ENCODE data around the gene ADI1.

Gene ADI1

DNA sequence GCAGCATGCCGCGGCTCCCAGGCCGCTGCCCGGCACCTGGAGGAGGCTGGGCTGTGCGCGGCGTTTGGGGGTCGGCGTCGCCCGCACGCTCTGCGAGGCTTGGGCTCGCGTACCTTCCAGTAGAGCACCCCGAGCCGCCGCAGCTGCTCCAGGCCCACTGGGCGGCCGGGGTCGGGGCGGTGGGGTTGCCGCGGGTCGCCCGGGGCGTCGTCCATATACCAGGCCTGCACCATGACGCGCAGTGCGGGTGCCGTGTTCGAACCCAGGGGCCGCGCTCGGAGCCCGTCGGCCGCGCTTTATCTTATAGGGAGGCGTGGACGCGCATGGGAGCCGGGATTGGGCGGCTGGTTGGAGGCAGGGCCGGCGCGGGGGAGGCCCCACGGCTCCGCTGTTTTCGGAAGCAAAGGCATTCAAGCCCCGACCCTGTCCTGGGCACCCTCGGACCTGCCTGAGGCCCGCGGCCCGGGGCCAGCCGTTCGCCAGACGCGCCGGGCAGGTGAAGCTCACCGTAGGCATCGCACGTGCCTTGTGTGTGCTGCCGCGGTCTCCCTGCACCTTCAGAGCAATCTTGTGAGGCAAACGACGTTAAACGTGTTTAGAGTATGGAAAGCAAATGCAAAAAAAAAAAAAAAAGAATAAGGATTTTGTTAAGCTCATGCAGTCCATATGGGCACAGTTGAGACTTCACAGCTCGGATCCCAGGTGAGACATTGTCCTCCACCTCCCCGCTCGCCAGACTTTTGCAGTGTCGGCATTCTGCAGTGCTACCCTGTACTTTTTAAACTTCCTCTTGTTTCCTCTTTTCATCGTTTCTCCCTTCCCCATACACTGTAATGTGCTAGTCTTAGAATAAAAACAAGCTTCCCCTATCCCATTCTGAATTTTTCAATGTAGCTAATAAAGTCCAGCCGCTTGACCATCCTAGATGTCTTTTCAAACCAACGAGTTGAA lies at the start of gene ADI1:
Gene ADI1, minus strand, starts transcription at position 277 of the 951 bp plus-strand sequence. Its CDS starts 44 bp downstream, at position 233.
- DNase-seq (ENCODE audit: low read depth in 2 of 2), result peak; percentile 33 to 56

DNA sequence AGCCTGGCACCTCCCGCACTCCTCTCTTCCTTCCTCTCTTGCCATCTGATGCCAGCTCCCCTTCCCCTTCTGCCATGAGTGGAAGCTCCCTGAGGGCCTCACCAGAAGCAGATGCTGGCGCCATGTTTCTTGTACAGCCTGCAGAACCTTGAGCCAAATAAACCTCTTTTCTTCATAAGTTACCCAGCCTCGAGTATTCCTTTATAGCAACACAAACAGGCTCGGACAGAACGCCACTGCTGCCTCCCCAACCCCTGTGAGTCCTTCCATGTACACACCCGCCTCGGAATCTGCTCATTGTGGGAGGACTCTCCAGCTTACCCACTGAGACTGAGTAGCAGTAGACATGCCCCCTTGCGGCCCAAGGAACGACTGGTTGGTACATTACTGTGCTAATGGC lies 47.5 kb upstream of the ADI1 start:
- DNase-seq (ENCODE audit: low read depth in 2 of 2), result no peak

GRCh38 chr2:3565117-3565516 lies 45.8 kb upstream of the ADI1 start:
- DNase-seq (ENCODE audit: low read depth in 2 of 2), result no peak

GRCh38 chr2:3563521-3563976 lies 44.2 kb upstream of the ADI1 start:
- no peak for DNase-seq (ENCODE audit: low read depth in 2 of 2)

DNA sequence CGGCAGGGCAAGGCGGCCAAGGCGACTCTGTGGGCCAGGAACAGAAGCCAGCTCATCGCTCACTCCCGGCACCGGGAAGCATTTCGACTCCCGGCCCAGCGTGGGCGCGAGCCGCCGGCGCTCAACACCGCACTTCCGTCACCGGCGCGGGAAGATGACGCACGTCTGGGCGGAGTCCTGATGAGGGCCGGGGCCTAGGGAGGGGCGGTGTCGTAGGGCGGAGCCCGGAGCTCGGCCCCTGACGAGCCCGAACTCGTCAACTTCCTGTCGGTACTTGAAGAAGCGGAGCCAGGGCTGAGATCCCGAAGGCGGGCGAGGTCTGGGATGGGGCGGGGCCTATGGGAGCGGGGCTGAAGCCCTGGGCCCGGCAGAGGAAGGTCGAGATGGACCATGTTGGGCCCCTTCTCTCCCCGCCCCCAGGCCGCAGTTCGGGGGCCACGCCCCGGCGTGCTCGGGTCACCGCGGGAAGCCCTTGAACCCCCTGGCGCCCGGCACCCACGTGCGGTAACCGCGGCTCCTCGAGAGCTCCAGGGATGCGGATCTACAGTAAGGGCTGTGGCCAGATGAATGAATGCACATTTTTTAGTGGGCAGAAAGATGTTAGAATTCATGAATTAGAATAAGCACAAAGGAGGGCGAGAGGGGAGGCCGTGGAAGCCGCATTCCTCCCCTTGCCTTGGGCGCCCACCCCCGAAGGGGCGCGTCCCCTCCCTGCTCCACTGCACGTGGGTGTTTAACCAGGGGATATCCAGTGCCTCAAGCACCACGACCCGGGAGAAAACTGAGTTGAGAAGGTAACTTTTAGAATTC lies 39.1 kb upstream of the ADI1 start, which contains the start of gene RNASEH1:
Gene RNASEH1, minus strand, starts transcription at position 129 of the 810 bp plus-strand sequence. Its CDS starts 73 bp downstream, at position 56.
- DNase-seq (ENCODE audit: low read depth in 2 of 2), result peak; percentile 97 to 98

DNA sequence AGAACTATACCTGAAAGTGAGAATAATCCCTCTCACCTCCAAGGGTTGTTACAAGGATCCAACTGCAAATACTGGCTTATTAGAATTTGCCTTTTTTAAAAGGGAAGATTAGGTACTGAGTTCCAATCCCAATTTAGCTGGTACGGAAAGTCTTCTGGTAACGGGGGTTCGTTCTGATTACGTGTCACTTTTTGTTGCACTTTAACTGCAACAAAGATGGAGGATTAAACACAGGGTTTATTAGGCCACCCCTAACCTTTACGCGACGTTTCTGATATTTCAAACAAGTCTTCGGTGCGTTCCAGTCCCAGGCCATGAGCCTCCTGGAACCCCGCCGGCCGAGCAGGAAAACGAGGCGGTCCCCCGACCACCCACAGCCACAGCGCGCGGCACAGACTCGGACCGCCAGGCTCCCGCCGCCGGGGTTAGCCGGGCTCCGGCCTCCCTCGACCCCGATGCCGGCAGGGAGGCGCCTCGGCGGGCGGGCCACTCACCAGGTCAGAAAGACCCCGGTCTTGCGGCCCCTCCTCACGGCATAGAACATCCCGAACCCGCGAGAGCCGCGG lies 38.4 kb upstream of the ADI1 start:
- no peak for DNase-seq (ENCODE audit: low read depth in 2 of 2)

- DNase-seq (ENCODE audit: low read depth in 2 of 2), result no peak
These were observed 34.6 kb upstream of the ADI1 start for GRCh38 chr2:3553946-3554345.

GRCh38 chr2:3547915-3548314 lies 28.6 kb upstream of the ADI1 start:
- DNase-seq (ENCODE audit: low read depth in 2 of 2), result no peak

DNA sequence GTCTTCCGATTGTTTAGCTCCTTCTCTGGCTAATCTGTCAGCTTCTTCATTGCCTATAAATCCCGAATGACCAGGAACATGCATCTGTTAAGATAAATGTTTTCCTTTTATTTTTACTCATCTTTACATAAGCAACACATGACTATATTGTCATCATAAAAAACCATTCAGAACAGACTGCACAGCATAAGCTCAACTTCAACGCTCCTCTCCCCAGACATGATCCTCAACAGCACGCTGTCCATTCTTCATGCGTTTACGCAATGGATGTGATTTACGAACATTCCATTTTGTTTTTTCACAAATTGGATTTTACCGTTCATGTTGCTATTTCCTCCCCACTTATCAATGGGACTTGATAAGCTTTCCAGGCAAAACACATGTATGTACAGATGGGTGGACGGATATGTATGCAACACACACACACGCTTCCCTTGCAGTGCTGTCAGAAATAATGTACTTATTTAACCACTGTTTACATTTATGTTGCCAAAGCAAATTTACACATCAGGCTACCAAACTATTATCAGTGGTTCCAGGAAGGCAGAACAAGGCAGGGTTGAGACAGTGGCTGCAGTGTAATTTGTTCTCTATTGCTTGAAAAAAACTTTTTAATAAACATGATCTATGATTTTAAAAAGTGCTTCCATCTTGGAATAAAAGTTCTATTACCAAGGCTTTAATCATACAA lies 26.6 kb upstream of the ADI1 start:
- no peak for DNase-seq (ENCODE audit: low read depth in 2 of 2)

DNA sequence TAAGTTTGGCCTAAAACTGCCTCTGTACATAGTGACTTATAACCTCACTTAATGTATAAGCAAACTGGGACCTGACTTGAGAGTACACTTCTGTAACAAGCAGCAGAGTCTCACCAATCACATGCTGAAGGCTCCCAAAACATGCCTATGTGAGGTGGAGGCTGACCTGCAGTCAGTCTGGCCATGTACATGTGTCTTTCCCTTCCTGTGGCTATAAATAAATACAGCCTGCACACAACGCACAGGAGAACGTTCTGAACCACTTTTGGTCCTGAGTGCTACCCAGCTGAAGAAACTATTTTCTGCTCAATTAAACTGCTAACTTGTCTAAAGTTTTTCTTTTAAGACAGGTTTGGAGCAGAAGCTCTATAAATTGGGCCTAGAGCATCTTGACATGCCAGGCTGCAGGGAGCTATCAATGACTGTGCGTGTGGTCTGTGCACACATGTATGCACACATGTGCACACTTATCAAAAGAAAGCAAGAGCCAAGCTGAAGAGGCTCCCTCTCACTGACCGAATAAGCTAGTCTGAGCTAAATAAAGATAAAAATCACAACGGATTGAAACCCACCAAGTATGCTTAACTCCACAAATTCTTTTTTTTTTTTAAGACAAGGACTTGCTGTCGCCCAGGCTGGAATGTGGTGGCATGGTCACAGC lies 23.8 kb upstream of the ADI1 start:
- DNase-seq (ENCODE audit: low read depth in 2 of 2), result no peak

DNA sequence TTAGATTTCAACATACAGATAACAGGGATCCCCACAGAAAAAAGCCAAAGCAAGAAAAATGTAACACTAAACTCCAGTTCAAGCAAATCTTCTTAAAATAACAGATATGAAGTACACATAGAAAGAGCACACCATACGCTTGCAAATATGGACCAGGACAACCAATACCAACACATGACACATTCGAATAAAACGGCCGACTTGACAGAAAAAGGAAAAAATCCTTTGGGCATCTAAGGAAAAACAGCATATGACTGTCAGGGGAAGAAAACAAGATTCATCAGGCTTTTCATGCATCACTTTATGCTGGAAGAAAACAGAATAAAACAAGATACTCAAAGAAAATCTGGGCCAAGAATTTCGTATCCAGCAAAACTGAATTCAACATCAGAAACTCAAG lies 22.8 kb upstream of the ADI1 start:
- no peak for DNase-seq (ENCODE audit: low read depth in 2 of 2)

- no peak for DNase-seq (ENCODE audit: low read depth in 2 of 2)
These were observed 20.5 kb upstream of the ADI1 start for GRCh38 chr2:3539836-3540235.

- DNase-seq (ENCODE audit: low read depth in 2 of 2), result no peak
These were observed 17.6 kb upstream of the ADI1 start for GRCh38 chr2:3536682-3537632.

DNA sequence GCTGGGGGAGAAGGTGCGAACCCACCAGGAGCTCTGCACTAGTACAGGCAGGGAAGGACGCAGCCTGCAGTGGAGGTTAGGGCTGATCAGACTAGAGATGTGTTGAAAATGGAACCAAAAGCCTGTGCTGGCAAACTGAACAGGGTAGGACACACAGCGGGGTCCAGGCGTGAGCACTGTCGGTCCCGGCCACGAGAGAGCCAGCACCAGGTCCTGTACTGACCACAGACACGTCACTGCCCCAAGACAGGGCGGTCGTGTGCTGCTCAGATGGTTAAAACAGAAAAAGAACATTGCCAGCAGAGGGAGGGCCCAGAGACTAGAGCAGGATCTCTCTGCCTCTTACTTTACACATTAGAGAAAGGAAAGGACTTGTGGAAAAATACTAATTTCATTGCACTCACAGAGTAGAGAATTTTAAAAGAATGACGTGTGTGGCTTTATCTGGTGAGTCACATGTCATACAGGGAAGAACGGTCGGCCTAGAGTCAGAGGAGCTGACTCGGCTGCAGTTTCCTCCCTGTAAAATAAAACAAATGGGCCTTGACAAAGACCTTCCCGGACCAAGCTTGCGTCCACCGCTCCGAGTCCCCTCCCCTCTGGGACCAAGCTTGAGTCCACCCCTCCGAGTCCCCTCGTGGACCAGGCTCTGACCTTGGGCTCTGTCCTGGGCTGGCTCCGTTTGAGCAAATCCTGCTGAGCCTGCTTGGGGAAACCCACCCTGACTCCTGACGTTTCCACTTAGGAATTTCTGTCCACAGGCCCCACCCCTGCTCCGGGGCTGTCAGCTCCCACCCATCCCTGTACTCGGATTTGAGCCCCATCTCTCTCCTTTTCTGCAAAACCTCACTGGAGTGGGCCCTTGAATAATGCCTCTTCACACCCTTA lies 16.7 kb upstream of the ADI1 start:
- no peak for DNase-seq (ENCODE audit: low read depth in 2 of 2)

DNA sequence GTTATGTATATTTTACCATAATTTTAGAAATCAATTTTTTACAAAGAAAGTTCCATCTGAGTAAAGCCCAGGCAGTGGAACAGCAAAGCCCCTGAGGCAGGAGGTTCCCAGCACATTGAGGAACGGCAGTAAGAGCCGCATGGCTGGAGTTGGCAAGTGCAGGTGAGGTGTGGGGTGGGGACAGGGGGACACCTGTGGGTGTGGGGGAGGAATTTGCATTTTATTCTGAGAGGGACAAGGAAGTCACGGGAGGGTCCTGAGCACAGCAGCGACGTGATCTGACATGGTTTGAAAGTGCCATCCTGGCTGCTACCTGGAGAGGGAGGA lies 16.1 kb upstream of the ADI1 start:
- no peak for DNase-seq (ENCODE audit: low read depth in 2 of 2)

DNA sequence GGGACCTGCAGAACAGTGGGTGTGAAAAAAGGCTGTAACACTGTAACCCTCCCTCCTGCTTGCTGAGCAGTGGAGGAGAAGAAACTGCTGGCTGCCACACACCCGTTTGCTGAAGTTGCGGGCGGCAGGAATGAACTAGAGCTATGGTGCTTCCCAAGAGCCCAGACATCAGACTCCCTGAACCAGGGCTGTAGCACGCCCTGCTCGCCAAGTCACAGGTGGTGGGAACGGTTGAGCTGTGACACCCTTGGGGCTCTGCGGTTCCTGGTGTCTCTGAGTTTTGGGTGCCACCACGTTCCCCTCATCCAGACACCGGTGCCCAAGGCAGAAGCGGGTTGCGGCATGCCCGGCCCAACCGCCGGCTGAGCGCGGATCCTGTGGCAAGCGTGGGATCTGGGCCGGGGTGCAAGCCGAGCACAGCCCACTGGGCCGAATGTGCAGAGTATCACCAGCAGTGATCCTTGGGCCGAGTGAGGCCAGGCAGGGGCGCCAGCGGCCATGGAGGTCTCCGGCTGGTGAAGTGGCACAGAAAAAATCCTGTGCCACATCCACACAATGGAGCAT lies 15.0 kb upstream of the ADI1 start:
- DNase-seq (ENCODE audit: low read depth in 2 of 2), result no peak

DNA sequence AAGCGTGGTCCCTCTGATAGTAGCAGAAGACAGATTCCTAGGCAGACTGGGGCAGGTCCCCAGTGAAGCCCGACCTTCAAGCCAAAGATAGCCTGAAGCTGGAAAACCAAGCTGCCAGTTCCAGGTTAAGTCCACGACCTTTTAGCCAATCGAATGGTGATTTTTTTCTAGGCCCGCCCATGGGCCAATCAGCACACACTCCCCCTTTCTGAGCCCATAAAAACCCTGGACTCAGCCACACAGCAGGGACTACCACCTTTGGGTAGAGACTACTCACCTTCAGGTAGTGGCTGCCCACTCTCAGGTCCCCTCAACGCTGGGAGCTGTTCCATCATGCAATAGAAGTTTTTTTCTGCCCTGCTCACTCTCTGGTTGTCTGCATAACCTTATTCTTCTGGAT lies 14.5 kb upstream of the ADI1 start:
- no peak for DNase-seq (ENCODE audit: low read depth in 2 of 2)

- no peak for DNase-seq (ENCODE audit: low read depth in 2 of 2)
These were observed 13.6 kb upstream of the ADI1 start for GRCh38 chr2:3532941-3533340.
